ENCODE data around the gene KRTAP9-7. TPM values are rescaled to one million over a fixed set of nuclear protein-coding genes. Genes with fewer than 3 reads are reported as not detected.

KRTAP9-7 gene
- total RNA-seq, 1 experiment from 2014 or later: not detected

DNA sequence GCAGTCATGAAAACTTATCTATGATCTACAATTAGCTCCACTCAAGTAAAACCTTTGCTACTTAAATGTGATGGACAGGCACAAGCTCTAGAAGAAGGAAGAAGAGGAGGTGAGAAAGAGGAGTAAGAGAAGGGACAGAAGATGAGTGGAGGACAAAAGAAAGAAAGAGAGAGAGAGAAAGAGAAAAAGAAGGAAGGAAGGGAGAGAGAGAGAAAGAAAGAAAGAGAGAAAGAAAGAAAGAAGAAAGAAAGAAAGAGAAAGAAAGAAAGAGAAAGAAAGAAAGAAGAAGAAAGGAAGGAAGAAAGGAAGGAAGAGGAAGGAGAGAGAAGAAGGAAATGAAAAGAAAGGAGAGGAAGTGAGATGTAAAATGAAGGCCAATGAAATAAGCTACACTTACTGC is 45.4 kb upstream of the KRTAP9-7 start:
- no peak overlapping the region for H2BK20ac ChIP-seq (ENCODE audit: low read depth, low read length, poor library complexity, severe bottlenecking)
- no peak overlapping the region for H2AFZ ChIP-seq (ENCODE audit: low read length)
- no peak overlapping the region for H3K9ac ChIP-seq (ENCODE audit: extremely low read depth, insufficient read length, low read length)
- H2BK5ac ChIP-seq (ENCODE audit: insufficient read length, low read length): no peak overlapping the region
- H2BK120ac ChIP-seq (ENCODE audit: low read depth, low read length, poor library complexity, severe bottlenecking): no peak overlapping the region
- no peak overlapping the region for H4K91ac ChIP-seq (ENCODE audit: insufficient read length, low read depth, low read length)
- H2BK15ac ChIP-seq (ENCODE audit: low read depth, low read length): no peak overlapping the region
- H3K79me1 ChIP-seq (ENCODE audit: insufficient read depth, low read depth, low read length, poor library complexity, severe bottlenecking): no peaks in the 10 kb centered on the region
- H3K23ac ChIP-seq (ENCODE audit: insufficient read length, low read depth, low read length): no peak overlapping the region
- no peak for DNase-seq
- no peak overlapping the region for H3K14ac ChIP-seq (ENCODE audit: insufficient read depth, low read length)
- H3T11ph ChIP-seq (ENCODE audit: low read length): no peak overlapping the region
- no peaks in the 10 kb centered on the region for H3K23me2 ChIP-seq (ENCODE audit: insufficient read length, low read depth, low read length, poor library complexity, severe bottlenecking)
- H3K56ac ChIP-seq (ENCODE audit: insufficient read length, low read depth, low read length): no peak overlapping the region
- H2AK5ac ChIP-seq (ENCODE audit: insufficient read length, low read length): no peak overlapping the region
- no peak overlapping the region for H2BK12ac ChIP-seq (ENCODE audit: insufficient read length, low read depth, low read length)
- no peaks in the 10 kb centered on the region for H3K36me3 Mint-ChIP-seq (ENCODE audit: insufficient read depth in 1 of 3, low read depth in 3 of 3)
- no peaks in the 10 kb centered on the region; a peak in 1 of 5 replicates for H3K9me3 Mint-ChIP-seq
- H3K27ac Mint-ChIP-seq: no peak overlapping the region
- H3K4me2 ChIP-seq (ENCODE audit: insufficient read depth, insufficient read length, low read length): no peak overlapping the region
- no peak overlapping the region for H4K8ac ChIP-seq (replicated peaks; ENCODE audit: insufficient read length, low read depth, low read length)
- TF ChIP-seq, protein P1, sequence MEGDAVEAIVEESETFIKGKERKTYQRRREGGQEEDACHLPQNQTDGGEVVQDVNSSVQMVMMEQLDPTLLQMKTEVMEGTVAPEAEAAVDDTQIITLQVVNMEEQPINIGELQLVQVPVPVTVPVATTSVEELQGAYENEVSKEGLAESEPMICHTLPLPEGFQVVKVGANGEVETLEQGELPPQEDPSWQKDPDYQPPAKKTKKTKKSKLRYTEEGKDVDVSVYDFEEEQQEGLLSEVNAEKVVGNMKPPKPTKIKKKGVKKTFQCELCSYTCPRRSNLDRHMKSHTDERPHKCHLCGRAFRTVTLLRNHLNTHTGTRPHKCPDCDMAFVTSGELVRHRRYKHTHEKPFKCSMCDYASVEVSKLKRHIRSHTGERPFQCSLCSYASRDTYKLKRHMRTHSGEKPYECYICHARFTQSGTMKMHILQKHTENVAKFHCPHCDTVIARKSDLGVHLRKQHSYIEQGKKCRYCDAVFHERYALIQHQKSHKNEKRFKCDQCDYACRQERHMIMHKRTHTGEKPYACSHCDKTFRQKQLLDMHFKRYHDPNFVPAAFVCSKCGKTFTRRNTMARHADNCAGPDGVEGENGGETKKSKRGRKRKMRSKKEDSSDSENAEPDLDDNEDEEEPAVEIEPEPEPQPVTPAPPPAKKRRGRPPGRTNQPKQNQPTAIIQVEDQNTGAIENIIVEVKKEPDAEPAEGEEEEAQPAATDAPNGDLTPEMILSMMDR (conservative IDR thresholded peaks at IDR 0.05): no peak
- H3K18ac ChIP-seq (ENCODE audit: insufficient read length, low read depth, low read length): no peak overlapping the region
- H3K4me1 ChIP-seq (ENCODE audit: insufficient read depth, low read length): no peaks in the 10 kb centered on the region
- no peak overlapping the region for H4K5ac ChIP-seq (ENCODE audit: insufficient read length, low read depth, low read length)
- no peak overlapping the region for H3K4me3 Mint-ChIP-seq
- H3K79me2 ChIP-seq (ENCODE audit: insufficient read depth, low read length): no peaks in the 10 kb centered on the region
- no peak overlapping the region for H3K27ac ChIP-seq (ENCODE audit: insufficient read length, low read depth, low read length)
- no peaks in the 10 kb centered on the region for H3K27me3 ChIP-seq (ENCODE audit: insufficient read depth, low read length)
- no peaks in the 10 kb centered on the region for H3K9me3 ChIP-seq (ENCODE audit: control insufficient read depth, low read depth, low read length)
- no peaks in the 10 kb centered on the region for H3K27me3 Mint-ChIP-seq (ENCODE audit: low read depth)
- H3K4ac ChIP-seq (ENCODE audit: low read depth, low read length): no peak overlapping the region
- no peaks in the 10 kb centered on the region for H4K20me1 ChIP-seq (ENCODE audit: control insufficient read depth, insufficient read depth, insufficient read length)
- H3K4me1 Mint-ChIP-seq: peaks cover 3 to 8% of the 10 kb centered on the region in 2 experiments; a peak in 2 of 4 replicates

Measured in H9 (cell line).